Natural killer cell (primary cell): ENCODE data around the gene DOHH. TPM values are rescaled to one million over a fixed set of nuclear protein-coding genes. Genes with fewer than 3 reads are reported as not detected.

Experiments used
- ATAC-seq, 3 donors: fragments of 150-1000 bp in 2 of 3; fragments of 200-7000 bp in 1 of 3; cut with Tn5 transposase; 1 replicate in 1 of 3; 2 replicates in 2 of 3; pipeline ENCODE4 v1.10.0; 2021; ENCODE audit warnings: mild to moderate bottlenecking in 2 of 3, moderate library complexity in 2 of 3
- DNase-seq, 2 donors: peaks; one replicate each; pipeline versions ENCODE4 v3.0.0 to v3.0.0-alpha.2; 2013 to 2021; ENCODE audit warnings: mixed read lengths in 1 of 2
- H3K27ac ChIP-seq: one replicate; pipeline ENCODE4 v1.5.1; 2013; ENCODE audit warnings: mild to moderate bottlenecking, low read length
- H3K27me3 ChIP-seq: one replicate; pipeline ENCODE4 v1.6.1; 2013; ENCODE audit warnings: low read length; ENCODE audit not compliant: control insufficient read depth, insufficient read depth
- H3K36me3 ChIP-seq: one replicate; pipeline ENCODE4 v1.6.1; 2013; ENCODE audit warnings: low read length; ENCODE audit not compliant: control insufficient read depth, insufficient read depth
- H3K4me1 ChIP-seq: one replicate; pipeline ENCODE4 v1.6.1; 2013; ENCODE audit warnings: low read length; ENCODE audit not compliant: control insufficient read depth, insufficient read depth
- H3K4me3 ChIP-seq: one replicate; pipeline ENCODE4 v1.5.1; 2013; ENCODE audit warnings: low read length
- H3K9me3 ChIP-seq: one replicate; pipeline ENCODE4 v1.6.1; 2013; ENCODE audit warnings: low read length; ENCODE audit not compliant: control insufficient read depth, insufficient read depth
- H3K27ac Mint-ChIP-seq, 2 donors: one replicate each; pipeline ENCODE4 v1.8.0; 2022; ENCODE audit warnings: mild to moderate bottlenecking in 2 of 2, mixed read lengths in 2 of 2, moderate library complexity in 1 of 2
- H3K27me3 Mint-ChIP-seq, 2 donors: one replicate each; pipeline ENCODE4 v1.8.0; 2022; ENCODE audit warnings: low read depth in 2 of 2, mixed read lengths in 2 of 2
- H3K36me3 Mint-ChIP-seq: one replicate; pipeline ENCODE4 v1.8.0; 2022; ENCODE audit warnings: mixed read lengths
- H3K4me1 Mint-ChIP-seq, 2 donors: one replicate each; pipeline ENCODE4 v1.8.0; 2022; ENCODE audit warnings: mixed read lengths in 2 of 2
- H3K4me3 Mint-ChIP-seq: one replicate; pipeline ENCODE4 v1.8.0; 2022; ENCODE audit warnings: mild to moderate bottlenecking, moderate library complexity, mixed read lengths
- H3K9me3 Mint-ChIP-seq, 2 donors: one replicate each; pipeline ENCODE4 v1.8.0; 2022; ENCODE audit warnings: mixed read lengths in 2 of 2
- WGBS: methylation state at CpG from one replicate; pipeline ENCODE4 v1.1.7; 2013; ENCODE audit warnings: missing lambda C conversion rate; ENCODE audit not compliant: insufficient coverage; 5-methylcytosine and 5-hydroxymethylcytosine counted together
- intact Hi-C: fragments of 100-400 bp; cut with micrococcal nuclease; formaldehyde crosslinking; loops from one replicate; pipeline ENCODE4 v1.14.2; 2022
- total RNA-seq, 4 donors: library from RNA; stranded (reverse); fragments of 120-200 nt in 1 of 4; gene quantifications; one replicate each; pipeline versions ENCODE4 v1.2.3 to v1.2.4, GENCODE V29; 2013 to 2022
- TF ChIP-seq, protein P1 (sequence below): fragments of 200-600 bp; IDR thresholded peaks from one replicate; pipeline ENCODE4 v1.8.0; 2022; ENCODE audit warnings: antibody characterized with exemption

DOHH gene
- total RNA-seq, 3 donors from 2014 or later (not counting 1 experiment from before 2014, with no cell fraction given), result 4.5 to 5.9 (median 4.6) TPM

- Mint-ChIP-seq H3K4me3 (no peak overlapping the region), H3K36me3 (no peaks in the 10 kb centered on the region), H3K27me3 (no peaks in the 10 kb centered on the region), H3K9me3 (no peaks in the 10 kb centered on the region), H3K4me1 (peaks cover 0 to 13% of the 10 kb centered on the region in 2 donors), H3K27ac (no peak overlapping the region)
- no peak for ATAC-seq
- WGBS, result 92% methylated on average over 15 of the region's 15 CpGs
- no peak for DNase-seq
- Histone ChIP-seq H3K27ac (no peak overlapping the region), H3K4me3 (no peak overlapping the region), H3K9me3 (no peaks in the 10 kb centered on the region), H3K36me3 (no peaks in the 10 kb centered on the region), H3K27me3 (no peaks in the 10 kb centered on the region), H3K4me1 (peaks cover 4% of the 10 kb centered on the region)
- TF ChIP-seq, protein P1, sequence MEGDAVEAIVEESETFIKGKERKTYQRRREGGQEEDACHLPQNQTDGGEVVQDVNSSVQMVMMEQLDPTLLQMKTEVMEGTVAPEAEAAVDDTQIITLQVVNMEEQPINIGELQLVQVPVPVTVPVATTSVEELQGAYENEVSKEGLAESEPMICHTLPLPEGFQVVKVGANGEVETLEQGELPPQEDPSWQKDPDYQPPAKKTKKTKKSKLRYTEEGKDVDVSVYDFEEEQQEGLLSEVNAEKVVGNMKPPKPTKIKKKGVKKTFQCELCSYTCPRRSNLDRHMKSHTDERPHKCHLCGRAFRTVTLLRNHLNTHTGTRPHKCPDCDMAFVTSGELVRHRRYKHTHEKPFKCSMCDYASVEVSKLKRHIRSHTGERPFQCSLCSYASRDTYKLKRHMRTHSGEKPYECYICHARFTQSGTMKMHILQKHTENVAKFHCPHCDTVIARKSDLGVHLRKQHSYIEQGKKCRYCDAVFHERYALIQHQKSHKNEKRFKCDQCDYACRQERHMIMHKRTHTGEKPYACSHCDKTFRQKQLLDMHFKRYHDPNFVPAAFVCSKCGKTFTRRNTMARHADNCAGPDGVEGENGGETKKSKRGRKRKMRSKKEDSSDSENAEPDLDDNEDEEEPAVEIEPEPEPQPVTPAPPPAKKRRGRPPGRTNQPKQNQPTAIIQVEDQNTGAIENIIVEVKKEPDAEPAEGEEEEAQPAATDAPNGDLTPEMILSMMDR, result no peak
- intact Hi-C loops, result no loop called here
These were observed 40.4 kb downstream of the DOHH start for GRCh38 chr19:3459965-3460582.

DNA sequence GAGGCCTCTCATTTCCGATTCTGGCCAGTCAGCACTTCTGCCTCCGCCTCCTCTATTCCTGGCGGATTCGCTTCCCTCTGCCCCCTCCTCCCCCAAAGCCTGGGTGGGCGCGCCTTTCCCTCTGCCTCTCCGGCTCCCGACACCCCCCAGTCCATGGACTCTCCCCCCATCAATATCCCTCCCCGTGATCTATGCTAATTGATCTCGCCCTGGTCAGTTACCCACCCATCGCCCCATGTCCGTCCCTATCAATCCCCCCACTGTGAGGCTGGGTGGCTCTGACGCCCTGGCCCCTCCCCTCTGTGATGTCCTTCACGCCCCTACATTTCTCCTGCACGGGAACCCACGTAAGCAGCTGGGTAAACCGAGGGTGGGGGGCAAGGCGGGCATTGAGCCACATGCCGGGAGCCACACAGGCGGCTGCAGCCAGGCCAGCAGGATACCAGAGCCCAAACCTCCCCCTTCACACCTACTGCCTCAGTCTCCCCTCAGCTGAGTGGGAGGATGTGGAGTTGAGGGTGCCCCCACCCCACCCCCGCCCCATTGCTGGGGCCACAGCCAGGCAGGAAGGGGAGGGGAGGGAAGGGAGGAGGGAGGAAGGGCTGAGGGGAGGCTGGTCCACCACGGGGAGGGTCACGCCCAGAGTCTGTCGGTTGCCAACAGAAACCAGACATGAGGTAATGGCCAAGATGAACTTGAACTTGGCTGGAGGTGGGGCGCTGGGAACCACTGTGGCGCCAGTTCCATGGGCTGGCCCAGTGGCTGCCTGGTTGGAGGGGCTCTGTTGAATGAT, 41.2 kb downstream of the DOHH start:
- H3K4me1 Mint-ChIP-seq, result peaks cover 0 to 13% of the 10 kb centered on the region in 2 donors
- TF ChIP-seq, protein P1, result no peak
- no peaks in the 10 kb centered on the region for H3K36me3 Mint-ChIP-seq
- Histone ChIP-seq H3K27ac (no peak overlapping the region), H3K4me1 (peaks cover 4% of the 10 kb centered on the region), H3K9me3 (no peaks in the 10 kb centered on the region), H3K27me3 (no peaks in the 10 kb centered on the region), H3K36me3 (peaks cover 1% of the 10 kb centered on the region), H3K4me3 (no peak overlapping the region)
- DNase-seq (no peak), ATAC-seq (peak; percentile 35 to 69 (median 49))
- 82% methylated on average over 26 of the region's 26 CpGs for WGBS
- no peak overlapping the region for H3K27ac Mint-ChIP-seq
- intact Hi-C loops, result no loop called here
- H3K9me3 Mint-ChIP-seq, result no peaks in the 10 kb centered on the region
- H3K27me3 Mint-ChIP-seq, result no peaks in the 10 kb centered on the region
- no peak overlapping the region for H3K4me3 Mint-ChIP-seq

DNA sequence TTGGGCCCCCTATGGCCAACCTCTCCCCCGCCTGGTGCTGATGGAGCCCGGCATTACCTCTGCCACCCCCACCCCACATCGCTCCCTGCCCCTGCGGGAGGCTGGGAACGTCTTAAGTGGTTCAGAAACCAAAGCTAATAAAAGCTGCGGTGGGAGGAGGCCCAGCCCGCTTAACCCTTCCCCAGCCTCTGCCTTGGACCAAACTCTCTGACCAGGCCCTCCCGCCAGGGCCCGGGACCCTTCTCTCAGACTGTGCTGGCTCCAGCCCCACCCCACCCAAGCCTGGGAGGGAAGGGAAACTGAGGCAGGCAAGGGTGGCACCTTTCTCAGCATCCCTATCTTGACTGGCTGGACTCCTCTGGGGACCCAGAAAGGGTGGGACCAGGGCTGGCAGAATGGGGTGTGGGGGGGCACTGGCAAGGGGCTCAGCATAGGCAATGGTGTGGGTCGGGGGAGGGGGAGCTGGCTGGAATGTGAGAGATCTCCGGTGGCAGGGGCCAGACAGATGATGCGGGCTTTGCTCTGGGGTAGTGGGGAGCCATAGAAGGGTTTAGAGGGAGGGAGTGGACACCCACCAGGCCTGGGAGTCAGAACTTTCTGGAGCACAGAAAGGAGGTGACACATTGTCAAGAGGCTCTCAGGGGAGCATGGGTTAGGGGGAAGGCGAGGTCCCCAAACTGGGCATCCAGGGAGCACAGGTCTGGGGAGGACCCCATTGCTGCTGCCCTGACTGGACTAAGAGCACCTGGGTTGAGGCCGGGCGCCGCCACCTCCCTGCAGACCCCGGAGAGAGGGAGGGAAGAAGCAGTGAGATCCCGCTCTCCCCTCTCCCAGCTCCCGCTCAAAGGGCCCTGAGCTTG, 42.0 kb downstream of the DOHH start:
- H3K9me3 Mint-ChIP-seq, result no peaks in the 10 kb centered on the region
- H3K4me3 Mint-ChIP-seq, result no peak overlapping the region
- Histone ChIP-seq H3K36me3 (peaks cover 4% of the 10 kb centered on the region), H3K27ac (no peak overlapping the region), H3K9me3 (no peaks in the 10 kb centered on the region), H3K4me1 (peaks cover 4% of the 10 kb centered on the region), H3K4me3 (no peak overlapping the region), H3K27me3 (no peaks in the 10 kb centered on the region)
- H3K4me1 Mint-ChIP-seq, result peaks cover 0 to 13% of the 10 kb centered on the region in 2 donors
- no peaks in the 10 kb centered on the region for H3K27me3 Mint-ChIP-seq
- no peak overlapping the region for H3K27ac Mint-ChIP-seq
- H3K36me3 Mint-ChIP-seq, result no peaks in the 10 kb centered on the region
- 81% methylated on average over 19 of the region's 19 CpGs for WGBS
- intact Hi-C loops, result no loop called here
- no peak for ATAC-seq
- DNase-seq, result no peak
- TF ChIP-seq, protein P1, result no peak
